ENCODE measurements around the gene ANKS6. TPM values are rescaled to one million over a fixed set of nuclear protein-coding genes. Genes with fewer than 3 reads are reported as not detected.

ANKS6 gene
- total RNA-seq, 4 donors from 2014 or later = 7.0 to 37.8 (median 10.3) TPM

GRCh38 chr9:98755006-98755618 lies 41.2 kb downstream of the ANKS6 start:
- Histone ChIP-seq H3K27me3 (no peaks in the 10 kb centered on the region), H3K36me3 (peaks cover 43% of the 10 kb centered on the region), H3K4me1 (no peaks in the 10 kb centered on the region), H3K9me3 (no peaks in the 10 kb centered on the region), H3K4me3 (no peak overlapping the region), H3K27ac (no peak overlapping the region)
- WGBS = 91% methylated on average over 6 of the region's 6 CpGs
- no peak for TF ChIP-seq POLR2A (IDR thresholded peaks at IDR 0.05)
- no peak for TF ChIP-seq POLR2AphosphoS5 (IDR thresholded peaks at IDR 0.05)
- no peak for TF ChIP-seq CTCF (IDR thresholded peaks at IDR 0.05)
- no peak for TF ChIP-seq EP300 (IDR thresholded peaks at IDR 0.05)
- DNase-seq (ENCODE audit: low spot score in 2 of 2) = no peak

DNA sequence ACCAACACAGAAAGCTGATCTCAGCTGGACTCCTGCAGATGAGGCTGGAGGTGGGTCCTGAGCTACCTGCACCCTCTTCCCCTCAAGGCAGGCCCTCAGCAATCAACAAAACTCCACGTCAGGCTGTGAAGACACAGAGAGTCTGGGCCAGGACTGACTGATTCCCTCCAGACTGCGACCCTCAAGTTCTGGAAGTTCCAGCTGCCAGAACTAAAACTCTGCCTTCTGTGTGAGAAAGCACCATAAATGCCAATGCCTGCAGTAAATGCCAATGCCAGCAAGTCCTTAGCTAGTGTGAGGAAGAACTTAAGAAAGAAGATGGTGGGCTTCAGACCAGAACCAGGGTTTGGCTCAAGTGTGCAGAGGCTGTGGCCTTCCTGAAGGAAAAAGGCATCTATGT lies 45.1 kb downstream of the ANKS6 start:
- 90% methylated on average over 2 of the region's 2 CpGs for WGBS
- no peak for DNase-seq (ENCODE audit: low spot score in 2 of 2)

GRCh38 chr9:98750364-98751060 lies 45.8 kb downstream of the ANKS6 start:
- 90% methylated on average over 5 of the region's 5 CpGs for WGBS
- Histone ChIP-seq H3K27ac (no peak overlapping the region), H3K4me1 (no peaks in the 10 kb centered on the region), H3K4me3 (no peak overlapping the region), H3K27me3 (no peaks in the 10 kb centered on the region), H3K9me3 (no peaks in the 10 kb centered on the region), H3K36me3 (peaks cover 41% of the 10 kb centered on the region)
- no peak for DNase-seq (ENCODE audit: low spot score in 2 of 2)
- TF ChIP-seq POLR2A (IDR thresholded peaks at IDR 0.05) (no peak), EP300 (IDR thresholded peaks at IDR 0.05) (no peak), POLR2AphosphoS5 (IDR thresholded peaks at IDR 0.05) (no peak), CTCF (IDR thresholded peaks at IDR 0.05) (no peak)

More for the DNA sequence above, 45.1 kb downstream of the ANKS6 start:
- no peaks in the 10 kb centered on the region for H3K4me1 ChIP-seq
- TF ChIP-seq CTCF (IDR thresholded peaks at IDR 0.05) (no peak), EP300 (IDR thresholded peaks at IDR 0.05) (no peak), POLR2A (IDR thresholded peaks at IDR 0.05) (no peak), POLR2AphosphoS5 (IDR thresholded peaks at IDR 0.05) (no peak)
- peaks cover 47% of the 10 kb centered on the region for H3K36me3 ChIP-seq
- H3K27ac ChIP-seq = no peak overlapping the region
- no peak overlapping the region for H3K4me3 ChIP-seq
- H3K9me3 ChIP-seq = no peaks in the 10 kb centered on the region
- H3K27me3 ChIP-seq = no peaks in the 10 kb centered on the region

DNA sequence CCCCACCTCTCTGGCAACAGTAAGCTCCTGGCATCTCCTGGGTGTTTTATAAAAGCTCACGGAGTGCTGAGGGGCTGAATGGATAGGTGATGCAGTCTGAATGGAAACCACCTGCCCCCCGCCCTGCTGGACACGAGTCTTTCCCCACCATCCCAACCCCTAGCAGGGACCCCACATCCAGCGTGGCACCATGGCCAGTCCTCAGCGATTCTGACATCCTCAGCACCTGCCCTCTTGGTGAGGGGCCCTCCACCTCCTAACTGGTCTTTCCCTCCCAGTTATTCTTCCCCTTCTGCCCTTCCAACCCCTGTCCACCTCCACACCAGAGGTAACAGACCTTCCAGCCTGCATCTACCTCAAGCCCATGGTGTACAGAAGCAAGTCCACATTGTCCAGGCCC lies 48.9 kb downstream of the ANKS6 start:
- peaks cover 28% of the 10 kb centered on the region for H3K36me3 ChIP-seq
- WGBS = 89% methylated on average over 5 of the region's 5 CpGs
- no peak for DNase-seq (ENCODE audit: low spot score in 2 of 2)
- H3K4me1 ChIP-seq = no peaks in the 10 kb centered on the region
- H3K4me3 ChIP-seq = no peak overlapping the region
- TF ChIP-seq POLR2A (IDR thresholded peaks at IDR 0.05) (no peak), POLR2AphosphoS5 (IDR thresholded peaks at IDR 0.05) (no peak), CTCF (IDR thresholded peaks at IDR 0.05) (no peak)
- no peaks in the 10 kb centered on the region for H3K27me3 ChIP-seq
- H3K27ac ChIP-seq = no peak overlapping the region
- H3K9me3 ChIP-seq = no peaks in the 10 kb centered on the region

DNA sequence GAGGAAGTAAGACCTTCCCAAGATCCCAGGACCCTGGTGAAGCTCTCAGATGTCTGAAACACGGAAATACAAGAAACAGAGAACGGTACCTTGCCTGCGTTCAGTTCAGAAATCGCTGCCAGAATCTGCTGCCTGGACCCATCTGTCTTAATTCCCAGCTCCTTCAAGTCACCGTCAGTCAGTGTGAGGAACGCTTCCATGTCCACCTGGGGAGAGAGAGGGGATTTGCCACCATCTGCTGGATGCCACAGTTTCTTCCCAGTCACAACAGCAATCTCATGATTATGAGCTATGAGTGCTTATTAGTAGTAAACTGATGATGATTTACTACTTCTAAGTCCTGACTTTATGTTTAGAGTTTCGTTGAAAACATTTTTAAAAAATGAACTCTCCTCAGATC lies 50.9 kb downstream of the ANKS6 start:
- WGBS = 81% methylated on average over 7 of the region's 7 CpGs
- no peak for TF ChIP-seq CTCF (IDR thresholded peaks at IDR 0.05)
- no peak for TF ChIP-seq EP300 (IDR thresholded peaks at IDR 0.05)
- TF ChIP-seq POLR2A (IDR thresholded peaks at IDR 0.05) = no peak
- TF ChIP-seq POLR2AphosphoS5 (IDR thresholded peaks at IDR 0.05) = no peak

More for the DNA sequence above, 50.9 kb downstream of the ANKS6 start:
- Histone ChIP-seq H3K9me3 (no peaks in the 10 kb centered on the region), H3K4me3 (no peak overlapping the region), H3K27ac (no peak overlapping the region), H3K27me3 (no peaks in the 10 kb centered on the region), H3K36me3 (peaks cover 21% of the 10 kb centered on the region), H3K4me1 (no peaks in the 10 kb centered on the region)
- DNase-seq (ENCODE audit: low spot score in 2 of 2) = no peak
